WTC11 (cell line): ENCODE measurements around the gene XIRP2. TPM values are rescaled to one million over a fixed set of nuclear protein-coding genes. Genes with fewer than 3 reads are reported as not detected.

ENCODE experiments used
- ATAC-seq: fragments of 200-7000 bp; cut with Tn5 transposase; 2 replicates; pipeline ENCODE4 v1.10.0; 2021; ENCODE audit warnings: mild to moderate bottlenecking, moderate library complexity
- CTCF ChIA-PET: fragments of 300-600 bp; sonication (Branson Sonifier 250); formaldehyde crosslinking; loops from one replicate; lab custom pipeline; 2021; ENCODE audit warnings: antibody characterized with exemption; lab: Charles Lee
- POLR2A ChIA-PET: fragments of 350-600 bp; sonication (Branson Sonifier 250); formaldehyde crosslinking; loops from one replicate; lab custom pipeline; 2021; ENCODE audit warnings: antibody characterized with exemption; lab: Charles Lee
- DNase-seq: peaks from one replicate; pipeline ENCODE4 v3.0.0; 2021; ENCODE audit warnings: low spot score
- H3K27ac Mint-ChIP-seq: 2 replicates; pipeline ENCODE4 v1.8.0; 2021; ENCODE audit warnings: mixed read lengths
- H3K27me3 Mint-ChIP-seq: 2 replicates; pipeline ENCODE4 v1.8.0; 2021; ENCODE audit warnings: low read depth, mild to moderate bottlenecking, moderate library complexity, mixed read lengths
- H3K36me3 Mint-ChIP-seq: 2 replicates; pipeline ENCODE4 v1.8.0; 2021; ENCODE audit warnings: mixed read lengths
- H3K4me1 Mint-ChIP-seq: 2 replicates; pipeline ENCODE4 v1.8.0; 2022; ENCODE audit warnings: mixed read lengths
- H3K4me3 Mint-ChIP-seq: 2 replicates; pipeline ENCODE4 v1.8.0; 2021; ENCODE audit warnings: mild to moderate bottlenecking, moderate library complexity, mixed read lengths
- H3K9me3 Mint-ChIP-seq: 2 replicates; pipeline ENCODE4 v1.8.0; 2021; ENCODE audit warnings: mixed read lengths
- ATF3 ChIP-seq: sonication (generic); formaldehyde crosslinking; conservative IDR thresholded peaks from 2 replicates; pipeline ENCODE4 v1.8.1; 2022; ENCODE audit warnings: mild to moderate bottlenecking, missing genetic modification reagents
- ATF6 ChIP-seq: sonication (generic); formaldehyde crosslinking; IDR thresholded peaks from 2 replicates; pipeline ENCODE4 v1.8.1; 2023; ENCODE audit warnings: mild to moderate bottlenecking, missing genetic modification reagents
- CREM ChIP-seq: sonication (generic); formaldehyde crosslinking; IDR thresholded peaks from 2 replicates; pipeline ENCODE4 v1.8.1; 2022; ENCODE audit warnings: mild to moderate bottlenecking, missing genetic modification reagents, moderate library complexity
- ELF4 ChIP-seq: sonication (generic); formaldehyde crosslinking; IDR thresholded peaks from 2 replicates; pipeline ENCODE4 v1.8.1; 2022; ENCODE audit warnings: low read depth, mild to moderate bottlenecking, moderate library complexity, missing genetic modification reagents
- ESRRA ChIP-seq: sonication (generic); formaldehyde crosslinking; IDR thresholded peaks from 2 replicates; pipeline ENCODE4 v1.8.1; 2022; ENCODE audit warnings: mild to moderate bottlenecking, missing genetic modification reagents, borderline replicate concordance
- HMGA2 ChIP-seq: fragments of 250-450 bp; sonication (Bioruptor Pico); IDR thresholded peaks from 2 replicates; pipeline ENCODE4 v1.4.0; 2021; ENCODE audit warnings: mild to moderate bottlenecking, moderate library complexity
- IRF2 ChIP-seq: sonication (generic); formaldehyde crosslinking; IDR thresholded peaks from 2 replicates; pipeline ENCODE4 v1.8.0; 2022; ENCODE audit warnings: low read depth, missing genetic modification reagents, borderline replicate concordance
- JAZF1 ChIP-seq: fragments of 250-450 bp; sonication (Bioruptor Pico); IDR thresholded peaks from 2 replicates; pipeline ENCODE4 v1.9.0; 2021; ENCODE audit warnings: moderate library complexity, mild to moderate bottlenecking, inconsistent platforms
- JUN ChIP-seq: sonication (generic); formaldehyde crosslinking; IDR thresholded peaks from 2 replicates; pipeline ENCODE4 v1.8.0; 2023; ENCODE audit warnings: mild to moderate bottlenecking, missing genetic modification reagents
- MLX ChIP-seq: sonication (generic); formaldehyde crosslinking; IDR thresholded peaks from 2 replicates; pipeline ENCODE4 v1.8.1; 2023; ENCODE audit warnings: mild to moderate bottlenecking, missing genetic modification reagents, moderate library complexity
- MYBL2 ChIP-seq: sonication (generic); formaldehyde crosslinking; IDR thresholded peaks from 2 replicates; pipeline ENCODE4 v1.8.1; 2023; ENCODE audit warnings: mild to moderate bottlenecking, moderate library complexity, missing genetic modification reagents
- NFYB ChIP-seq: sonication (generic); formaldehyde crosslinking; conservative IDR thresholded peaks from 2 replicates; pipeline ENCODE4 v1.8.0; 2022; ENCODE audit warnings: low read depth, missing genetic modification reagents
- NR2C2 ChIP-seq: sonication (generic); formaldehyde crosslinking; IDR thresholded peaks from 2 replicates; pipeline ENCODE4 v1.8.0; 2022; ENCODE audit warnings: mild to moderate bottlenecking, missing genetic modification reagents
- NR3C1 ChIP-seq: sonication (generic); formaldehyde crosslinking; conservative IDR thresholded peaks from 2 replicates; pipeline ENCODE4 v1.8.1; 2023; ENCODE audit warnings: low read depth, mild to moderate bottlenecking, missing genetic modification reagents
- OVOL2 ChIP-seq: fragments of 250-450 bp; sonication (Bioruptor Pico); IDR thresholded peaks from 2 replicates; pipeline ENCODE4 v1.9.0; 2021; ENCODE audit warnings: mild to moderate bottlenecking, borderline replicate concordance
- PRRX2 ChIP-seq: fragments of 250-450 bp; sonication (Bioruptor Pico); IDR thresholded peaks from 2 replicates; pipeline ENCODE4 v1.8.0; 2021; ENCODE audit warnings: mild to moderate bottlenecking
- RELA ChIP-seq: sonication (generic); formaldehyde crosslinking; IDR thresholded peaks from 2 replicates; pipeline ENCODE4 v1.8.1; 2022; ENCODE audit warnings: missing genetic modification reagents, mild to moderate bottlenecking, borderline replicate concordance
- SMAD3 ChIP-seq: sonication (generic); formaldehyde crosslinking; IDR thresholded peaks from 2 replicates; pipeline ENCODE4 v1.8.0; 2022; ENCODE audit warnings: missing genetic modification reagents, mild to moderate bottlenecking, borderline replicate concordance
- TEAD1 ChIP-seq: sonication (generic); formaldehyde crosslinking; IDR thresholded peaks from 2 replicates; pipeline ENCODE4 v1.8.0; 2022; ENCODE audit warnings: mild to moderate bottlenecking, missing genetic modification reagents
- ZNF121 ChIP-seq: sonication (generic); formaldehyde crosslinking; IDR thresholded peaks from 2 replicates; pipeline ENCODE4 v1.8.0; 2023; ENCODE audit warnings: missing genetic modification reagents
- ZNF138 ChIP-seq: sonication (generic); formaldehyde crosslinking; conservative IDR thresholded peaks from 2 replicates; pipeline ENCODE4 v1.8.1; 2022; ENCODE audit warnings: mild to moderate bottlenecking, moderate library complexity, missing genetic modification reagents
- ZNF232 ChIP-seq: sonication (generic); formaldehyde crosslinking; IDR thresholded peaks from 2 replicates; pipeline ENCODE4 v1.8.0; 2022; ENCODE audit warnings: mild to moderate bottlenecking, missing genetic modification reagents
- ZNF281 ChIP-seq: sonication (generic); formaldehyde crosslinking; IDR thresholded peaks from 2 replicates; pipeline ENCODE4 v1.8.0; 2023; ENCODE audit warnings: mild to moderate bottlenecking, missing genetic modification reagents
- ZNF416 ChIP-seq: fragments of 250-450 bp; sonication (Bioruptor Pico); IDR thresholded peaks from 2 replicates; pipeline ENCODE4 v1.9.0; 2021; ENCODE audit warnings: mild to moderate bottlenecking, inconsistent platforms
- total RNA-seq: library from RNA; stranded (reverse); gene quantifications from 3 replicates; pipeline ENCODE4 v1.2.3, GENCODE V29; 2021
- TF ChIP-seq, protein P1 (sequence below): fragments of 250-450 bp; sonication (Bioruptor Pico); conservative IDR thresholded peaks from 2 replicates; pipeline ENCODE4 v1.9.0; 2021; ENCODE audit warnings: mild to moderate bottlenecking
- TF ChIP-seq, protein P2 (sequence below): fragments of 250-450 bp; sonication (Bioruptor Pico); IDR thresholded peaks from 2 replicates; pipeline ENCODE4 v1.9.0; 2021; ENCODE audit warnings: moderate library complexity, mild to moderate bottlenecking, inconsistent platforms, borderline replicate concordance
- TF ChIP-seq, protein P3 (sequence below): sonication (generic); formaldehyde crosslinking; IDR thresholded peaks from 2 replicates; pipeline ENCODE4 v1.8.1; 2022; ENCODE audit warnings: low read depth, missing genetic modification reagents, borderline replicate concordance

Gene XIRP2
- total RNA-seq, 1 experiment from 2014 or later: 0.87 TPM

GRCh38 chr2:166921261-166921896 is 33.1 kb downstream of the XIRP2 start:
- Mint-ChIP-seq H3K27ac (no peak overlapping the region), H3K4me3 (no peak overlapping the region), H3K4me1 (peaks cover 2% of the 10 kb centered on the region; the same call in 1 of the 2 replicates), H3K27me3 (no peaks in the 10 kb centered on the region), H3K36me3 (no peaks in the 10 kb centered on the region), H3K9me3 (no peaks in the 10 kb centered on the region)
- no peak for ATAC-seq
- DNase-seq: no peak
- CTCF ChIA-PET: no interaction called here
- no peak for TF ChIP-seq ZNF281
- TF ChIP-seq, protein P1, sequence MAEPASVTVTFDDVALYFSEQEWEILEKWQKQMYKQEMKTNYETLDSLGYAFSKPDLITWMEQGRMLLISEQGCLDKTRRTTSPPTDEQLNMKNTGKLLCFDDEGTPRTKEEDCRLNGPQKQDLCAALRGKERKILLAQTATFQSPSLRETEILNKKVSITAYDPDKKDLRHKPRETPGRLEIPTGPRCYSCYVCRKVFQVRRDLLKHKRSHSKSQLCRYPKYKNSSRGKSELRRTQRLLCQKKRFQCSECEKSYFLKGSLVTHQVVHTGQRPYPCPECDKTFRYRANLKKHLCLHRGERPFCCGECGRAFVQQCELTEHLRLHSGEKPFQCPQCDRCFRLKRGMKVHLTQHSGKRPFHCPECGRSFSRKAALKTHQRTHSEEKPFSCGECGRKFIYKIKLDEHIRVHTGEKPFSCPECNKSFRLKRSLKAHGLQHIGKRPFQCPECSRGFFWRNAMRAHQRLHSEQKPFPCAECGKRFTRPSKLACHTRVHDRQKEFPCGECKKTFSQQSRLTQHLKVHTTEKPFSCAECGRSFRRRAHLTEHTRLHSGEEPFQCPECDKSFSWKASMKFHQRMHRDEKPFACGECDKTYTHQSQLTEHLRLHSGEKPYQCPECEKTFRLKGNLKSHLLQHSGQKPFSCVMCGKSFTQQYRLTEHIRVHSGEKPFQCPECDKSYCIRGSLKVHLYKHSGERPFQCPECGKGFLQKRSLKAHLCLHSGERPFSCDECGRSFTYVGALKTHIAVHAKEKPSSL (CRISPR knock-in tag): no peak
- no peak for TF ChIP-seq OVOL2 (CRISPR knock-in tag)
- TF ChIP-seq TEAD1: no peak
- TF ChIP-seq, protein P2, sequence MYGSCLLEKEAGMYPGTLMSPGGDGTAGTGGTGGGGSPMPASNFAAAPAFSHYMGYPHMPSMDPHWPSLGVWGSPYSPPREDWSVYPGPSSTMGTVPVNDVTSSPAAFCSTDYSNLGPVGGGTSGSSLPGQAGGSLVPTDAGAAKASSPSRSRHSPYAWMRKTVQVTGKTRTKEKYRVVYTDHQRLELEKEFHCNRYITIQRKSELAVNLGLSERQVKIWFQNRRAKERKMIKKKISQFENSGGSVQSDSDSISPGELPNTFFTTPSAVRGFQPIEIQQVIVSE: no peak
- no peak for TF ChIP-seq ZNF232 (CRISPR knock-in tag)
- TF ChIP-seq MYBL2 (CRISPR knock-in tag): no peak
- no peak for TF ChIP-seq MLX (CRISPR knock-in tag)
- TF ChIP-seq JUN (CRISPR knock-in tag): no peak
- TF ChIP-seq ZNF121 (CRISPR knock-in tag): no peak
- TF ChIP-seq SMAD3: no peak
- TF ChIP-seq CREM (CRISPR knock-in tag): no peak
- POLR2A ChIA-PET: no interaction called here

DNA sequence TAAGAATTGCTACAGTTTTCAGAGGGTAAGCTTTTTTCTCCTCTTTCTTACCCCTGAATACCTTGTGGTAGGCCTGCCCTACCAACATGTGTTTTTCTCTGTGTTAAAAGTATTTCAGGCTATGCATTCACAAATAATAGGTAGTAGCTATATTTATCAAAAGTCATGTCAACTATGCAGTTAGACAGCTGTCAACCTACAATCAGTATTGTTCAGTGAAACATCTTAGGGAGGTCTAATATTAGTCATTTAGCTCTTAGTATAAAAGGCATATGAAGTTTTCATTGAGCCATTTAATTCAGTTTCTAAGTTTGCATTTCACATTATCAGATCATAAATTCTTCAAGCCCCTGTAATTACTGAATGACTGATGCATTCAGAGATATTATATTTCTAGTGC is 36.7 kb downstream of the XIRP2 start:
- POLR2A ChIA-PET: no interaction called here
- CTCF ChIA-PET: no interaction called here
- no peaks in the 10 kb centered on the region for H3K9me3 Mint-ChIP-seq
- ATAC-seq (no peak), DNase-seq (no peak)
- TF ChIP-seq PRRX2 (no peak), RELA (CRISPR knock-in tag) (no peak), ATF6 (CRISPR knock-in tag) (no peak), HMGA2 (no peak), TEAD1 (no peak), NR2C2 (no peak), IRF2 (CRISPR knock-in tag) (no peak), ZNF416 (no peak), NFYB (CRISPR knock-in tag) (no peak), OVOL2 (CRISPR knock-in tag) (no peak), NR3C1 (no peak), ELF4 (CRISPR knock-in tag) (no peak), JUN (CRISPR knock-in tag) (no peak), ZNF138 (CRISPR knock-in tag) (no peak), ATF3 (no peak), ESRRA (CRISPR knock-in tag) (no peak), JAZF1 (no peak)
- TF ChIP-seq, protein P3, sequence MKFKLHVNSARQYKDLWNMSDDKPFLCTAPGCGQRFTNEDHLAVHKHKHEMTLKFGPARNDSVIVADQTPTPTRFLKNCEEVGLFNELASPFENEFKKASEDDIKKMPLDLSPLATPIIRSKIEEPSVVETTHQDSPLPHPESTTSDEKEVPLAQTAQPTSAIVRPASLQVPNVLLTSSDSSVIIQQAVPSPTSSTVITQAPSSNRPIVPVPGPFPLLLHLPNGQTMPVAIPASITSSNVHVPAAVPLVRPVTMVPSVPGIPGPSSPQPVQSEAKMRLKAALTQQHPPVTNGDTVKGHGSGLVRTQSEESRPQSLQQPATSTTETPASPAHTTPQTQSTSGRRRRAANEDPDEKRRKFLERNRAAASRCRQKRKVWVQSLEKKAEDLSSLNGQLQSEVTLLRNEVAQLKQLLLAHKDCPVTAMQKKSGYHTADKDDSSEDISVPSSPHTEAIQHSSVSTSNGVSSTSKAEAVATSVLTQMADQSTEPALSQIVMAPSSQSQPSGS (CRISPR knock-in tag): no peak
- H3K4me3 Mint-ChIP-seq: no peak overlapping the region
- H3K4me1 Mint-ChIP-seq: peaks cover 2% of the 10 kb centered on the region; the same call in 1 of the 2 replicates
- no peaks in the 10 kb centered on the region for H3K36me3 Mint-ChIP-seq
- no peaks in the 10 kb centered on the region for H3K27me3 Mint-ChIP-seq
- no peak overlapping the region for H3K27ac Mint-ChIP-seq
